ENCODE data around the gene LYZL6.

LYZL6 gene

DNA sequence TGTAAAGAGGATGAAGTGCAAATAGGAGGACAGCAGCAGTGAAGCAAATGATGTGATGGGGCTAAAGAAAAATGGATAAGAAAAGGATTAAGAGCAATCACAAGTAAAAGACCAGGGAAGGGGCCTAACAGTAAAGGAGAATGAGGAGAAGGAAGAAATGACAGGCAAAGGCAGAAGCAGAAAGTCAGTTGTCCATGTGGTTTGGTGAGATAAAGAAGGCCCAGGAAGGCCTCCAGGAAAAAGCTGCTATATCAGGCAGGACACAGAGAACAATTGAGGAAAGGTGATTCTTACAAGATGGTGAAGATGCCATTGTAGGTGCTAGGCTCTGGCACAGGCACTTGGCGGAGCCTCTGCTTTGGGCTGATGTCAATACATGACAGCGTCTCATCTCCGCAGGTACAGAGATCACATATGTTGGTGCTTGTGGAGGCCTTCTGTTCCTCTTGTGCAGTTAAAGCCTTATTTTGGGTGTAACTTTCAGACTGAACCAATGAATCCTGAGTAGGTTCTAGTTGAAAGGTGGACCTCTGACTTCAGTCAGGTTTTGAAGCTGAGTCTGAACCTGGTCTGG lies 31.1 kb downstream of the LYZL6 start:
- no peak for TF ChIP-seq RAD21 (IDR thresholded peaks at IDR 0.05; ENCODE audit: low read depth)
- no peak for TF ChIP-seq TAF1 (IDR thresholded peaks at IDR 0.05; ENCODE audit: low read depth)
- TF ChIP-seq, protein P1, sequence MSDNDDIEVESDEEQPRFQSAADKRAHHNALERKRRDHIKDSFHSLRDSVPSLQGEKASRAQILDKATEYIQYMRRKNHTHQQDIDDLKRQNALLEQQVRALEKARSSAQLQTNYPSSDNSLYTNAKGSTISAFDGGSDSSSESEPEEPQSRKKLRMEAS (IDR thresholded peaks at IDR 0.05) = no peak
- TF ChIP-seq FOXM1 (IDR thresholded peaks at IDR 0.05; ENCODE audit: borderline replicate concordance, low read depth) = no peak
- TF ChIP-seq, protein P2, sequence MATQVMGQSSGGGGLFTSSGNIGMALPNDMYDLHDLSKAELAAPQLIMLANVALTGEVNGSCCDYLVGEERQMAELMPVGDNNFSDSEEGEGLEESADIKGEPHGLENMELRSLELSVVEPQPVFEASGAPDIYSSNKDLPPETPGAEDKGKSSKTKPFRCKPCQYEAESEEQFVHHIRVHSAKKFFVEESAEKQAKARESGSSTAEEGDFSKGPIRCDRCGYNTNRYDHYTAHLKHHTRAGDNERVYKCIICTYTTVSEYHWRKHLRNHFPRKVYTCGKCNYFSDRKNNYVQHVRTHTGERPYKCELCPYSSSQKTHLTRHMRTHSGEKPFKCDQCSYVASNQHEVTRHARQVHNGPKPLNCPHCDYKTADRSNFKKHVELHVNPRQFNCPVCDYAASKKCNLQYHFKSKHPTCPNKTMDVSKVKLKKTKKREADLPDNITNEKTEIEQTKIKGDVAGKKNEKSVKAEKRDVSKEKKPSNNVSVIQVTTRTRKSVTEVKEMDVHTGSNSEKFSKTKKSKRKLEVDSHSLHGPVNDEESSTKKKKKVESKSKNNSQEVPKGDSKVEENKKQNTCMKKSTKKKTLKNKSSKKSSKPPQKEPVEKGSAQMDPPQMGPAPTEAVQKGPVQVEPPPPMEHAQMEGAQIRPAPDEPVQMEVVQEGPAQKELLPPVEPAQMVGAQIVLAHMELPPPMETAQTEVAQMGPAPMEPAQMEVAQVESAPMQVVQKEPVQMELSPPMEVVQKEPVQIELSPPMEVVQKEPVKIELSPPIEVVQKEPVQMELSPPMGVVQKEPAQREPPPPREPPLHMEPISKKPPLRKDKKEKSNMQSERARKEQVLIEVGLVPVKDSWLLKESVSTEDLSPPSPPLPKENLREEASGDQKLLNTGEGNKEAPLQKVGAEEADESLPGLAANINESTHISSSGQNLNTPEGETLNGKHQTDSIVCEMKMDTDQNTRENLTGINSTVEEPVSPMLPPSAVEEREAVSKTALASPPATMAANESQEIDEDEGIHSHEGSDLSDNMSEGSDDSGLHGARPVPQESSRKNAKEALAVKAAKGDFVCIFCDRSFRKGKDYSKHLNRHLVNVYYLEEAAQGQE (IDR thresholded peaks at IDR 0.05; ENCODE audit: low read depth) = no peak
- TF ChIP-seq CREB1 (IDR thresholded peaks at IDR 0.05; ENCODE audit: low read depth) = no peak
- TF ChIP-seq NFIC (IDR thresholded peaks at IDR 0.05) = no peak
- TF ChIP-seq TCF12 (IDR thresholded peaks at IDR 0.05; ENCODE audit: low read depth) = no peak
- no peak for TF ChIP-seq YY1 (IDR thresholded peaks at IDR 0.05; ENCODE audit: low read depth)
- TF ChIP-seq ZBTB7A (IDR thresholded peaks at IDR 0.05; ENCODE audit: low read depth) = no peak
- TF ChIP-seq, protein P3, sequence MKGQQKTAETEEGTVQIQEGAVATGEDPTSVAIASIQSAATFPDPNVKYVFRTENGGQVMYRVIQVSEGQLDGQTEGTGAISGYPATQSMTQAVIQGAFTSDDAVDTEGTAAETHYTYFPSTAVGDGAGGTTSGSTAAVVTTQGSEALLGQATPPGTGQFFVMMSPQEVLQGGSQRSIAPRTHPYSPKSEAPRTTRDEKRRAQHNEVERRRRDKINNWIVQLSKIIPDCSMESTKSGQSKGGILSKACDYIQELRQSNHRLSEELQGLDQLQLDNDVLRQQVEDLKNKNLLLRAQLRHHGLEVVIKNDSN (IDR thresholded peaks at IDR 0.05) = no peak
- no peak for TF ChIP-seq TEAD4 (IDR thresholded peaks at IDR 0.05)

DNA sequence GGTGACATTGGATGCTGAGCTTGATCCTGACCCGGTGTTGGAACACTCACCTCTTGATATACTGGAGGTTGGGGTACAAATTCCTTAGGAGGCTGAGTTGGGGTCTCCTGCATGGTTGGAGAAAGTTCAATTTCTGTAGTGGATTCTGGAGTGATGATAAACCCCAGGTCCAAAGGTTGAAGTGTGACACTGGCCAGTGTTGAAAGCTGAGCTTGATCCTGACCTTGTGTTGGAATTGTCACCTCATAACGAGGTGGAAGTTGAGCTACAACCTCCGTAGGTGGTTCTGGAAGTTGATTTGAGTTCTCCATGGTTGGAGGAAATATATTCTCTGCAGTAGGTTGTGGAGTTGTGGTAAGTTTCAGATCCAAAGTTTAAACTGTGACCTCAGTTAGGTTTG lies 34.1 kb downstream of the LYZL6 start:
- TF ChIP-seq EP300 (IDR thresholded peaks at IDR 0.05; ENCODE audit: borderline replicate concordance) = no peak
- no peak for TF ChIP-seq CREB1 (IDR thresholded peaks at IDR 0.05; ENCODE audit: low read depth)
- TF ChIP-seq YY1 (IDR thresholded peaks at IDR 0.05; ENCODE audit: low read depth) = no peak
- no peak for TF ChIP-seq CEBPB (IDR thresholded peaks at IDR 0.05)
- TF ChIP-seq EGR1 (IDR thresholded peaks at IDR 0.05) = no peak
- TF ChIP-seq FOXM1 (IDR thresholded peaks at IDR 0.05; ENCODE audit: borderline replicate concordance, low read depth) = no peak
- TF ChIP-seq, protein P1 (IDR thresholded peaks at IDR 0.05) = no peak
- TF ChIP-seq, protein P2 (IDR thresholded peaks at IDR 0.05; ENCODE audit: low read depth) = no peak
- TF ChIP-seq, protein P3 (IDR thresholded peaks at IDR 0.05) = no peak
- TF ChIP-seq ZBTB7A (IDR thresholded peaks at IDR 0.05; ENCODE audit: low read depth) = no peak
- no peak for TF ChIP-seq TEAD4 (IDR thresholded peaks at IDR 0.05)

DNA sequence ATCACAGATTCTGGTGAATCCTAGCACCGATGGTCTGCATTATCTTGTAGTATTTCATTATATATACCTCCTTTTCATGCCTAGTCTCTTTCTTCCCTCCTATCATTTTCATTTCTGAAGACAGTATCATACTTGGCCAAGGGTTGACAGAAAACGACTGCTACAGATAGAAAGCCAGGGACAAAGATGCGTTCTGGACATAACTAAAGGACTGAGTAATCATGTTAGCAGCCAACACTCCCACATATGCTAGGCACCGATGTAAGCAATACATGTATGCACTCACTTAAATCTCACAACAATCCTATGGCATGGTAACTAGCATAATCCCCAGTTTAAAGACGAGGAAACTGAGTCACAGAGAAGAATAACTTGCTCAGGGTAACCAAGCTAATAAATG lies 35.8 kb downstream of the LYZL6 start:
- TF ChIP-seq, protein P2 (IDR thresholded peaks at IDR 0.05; ENCODE audit: low read depth) = no peak
- TF ChIP-seq ZBTB7A (IDR thresholded peaks at IDR 0.05; ENCODE audit: low read depth) (no peak), TAF1 (IDR thresholded peaks at IDR 0.05; ENCODE audit: low read depth) (no peak), TCF12 (IDR thresholded peaks at IDR 0.05; ENCODE audit: low read depth) (no peak), CREB1 (IDR thresholded peaks at IDR 0.05; ENCODE audit: low read depth) (no peak), NFIC (IDR thresholded peaks at IDR 0.05) (no peak), YY1 (IDR thresholded peaks at IDR 0.05; ENCODE audit: low read depth) (no peak), EGR1 (IDR thresholded peaks at IDR 0.05) (no peak), RAD21 (IDR thresholded peaks at IDR 0.05; ENCODE audit: low read depth) (no peak), EP300 (IDR thresholded peaks at IDR 0.05; ENCODE audit: borderline replicate concordance) (no peak), CEBPB (IDR thresholded peaks at IDR 0.05) (no peak), FOXM1 (IDR thresholded peaks at IDR 0.05; ENCODE audit: borderline replicate concordance, low read depth) (no peak), TEAD4 (IDR thresholded peaks at IDR 0.05) (no peak)
- TF ChIP-seq, protein P1 (IDR thresholded peaks at IDR 0.05) = no peak
- TF ChIP-seq, protein P3 (IDR thresholded peaks at IDR 0.05) = no peak
